ENCODE measurements around the gene CTXND1. TPM values are rescaled to one million over a fixed set of nuclear protein-coding genes. Genes with fewer than 3 reads are reported as not detected.

CTXND1 gene
- total and polyA plus RNA-seq, 2 of the 8 experiments (the other 6 are each of a cell fraction or from before 2014, with no cell fraction given), result 0.03 TPM; not detected in 1

DNA sequence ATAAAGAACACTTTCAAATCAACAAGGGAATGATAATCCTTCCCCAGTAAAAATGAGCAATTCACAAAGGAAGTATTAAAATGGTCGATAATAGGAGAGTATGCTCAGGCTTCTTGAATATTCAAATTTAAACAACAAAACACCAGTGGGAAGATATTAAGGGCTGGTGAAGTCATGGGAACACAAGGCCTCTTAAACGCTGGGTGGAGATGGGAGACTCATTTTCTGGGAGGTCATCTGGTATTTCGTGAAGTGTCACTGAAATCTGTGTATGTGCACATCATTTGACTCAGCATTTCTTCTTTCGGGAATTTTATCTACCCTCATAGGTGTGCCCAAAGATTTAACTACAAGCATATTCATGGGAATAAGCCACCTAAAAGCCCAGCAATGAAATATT lies 40.1 kb upstream of the CTXND1 start (continued):
- TF ChIP-seq, protein P1, sequence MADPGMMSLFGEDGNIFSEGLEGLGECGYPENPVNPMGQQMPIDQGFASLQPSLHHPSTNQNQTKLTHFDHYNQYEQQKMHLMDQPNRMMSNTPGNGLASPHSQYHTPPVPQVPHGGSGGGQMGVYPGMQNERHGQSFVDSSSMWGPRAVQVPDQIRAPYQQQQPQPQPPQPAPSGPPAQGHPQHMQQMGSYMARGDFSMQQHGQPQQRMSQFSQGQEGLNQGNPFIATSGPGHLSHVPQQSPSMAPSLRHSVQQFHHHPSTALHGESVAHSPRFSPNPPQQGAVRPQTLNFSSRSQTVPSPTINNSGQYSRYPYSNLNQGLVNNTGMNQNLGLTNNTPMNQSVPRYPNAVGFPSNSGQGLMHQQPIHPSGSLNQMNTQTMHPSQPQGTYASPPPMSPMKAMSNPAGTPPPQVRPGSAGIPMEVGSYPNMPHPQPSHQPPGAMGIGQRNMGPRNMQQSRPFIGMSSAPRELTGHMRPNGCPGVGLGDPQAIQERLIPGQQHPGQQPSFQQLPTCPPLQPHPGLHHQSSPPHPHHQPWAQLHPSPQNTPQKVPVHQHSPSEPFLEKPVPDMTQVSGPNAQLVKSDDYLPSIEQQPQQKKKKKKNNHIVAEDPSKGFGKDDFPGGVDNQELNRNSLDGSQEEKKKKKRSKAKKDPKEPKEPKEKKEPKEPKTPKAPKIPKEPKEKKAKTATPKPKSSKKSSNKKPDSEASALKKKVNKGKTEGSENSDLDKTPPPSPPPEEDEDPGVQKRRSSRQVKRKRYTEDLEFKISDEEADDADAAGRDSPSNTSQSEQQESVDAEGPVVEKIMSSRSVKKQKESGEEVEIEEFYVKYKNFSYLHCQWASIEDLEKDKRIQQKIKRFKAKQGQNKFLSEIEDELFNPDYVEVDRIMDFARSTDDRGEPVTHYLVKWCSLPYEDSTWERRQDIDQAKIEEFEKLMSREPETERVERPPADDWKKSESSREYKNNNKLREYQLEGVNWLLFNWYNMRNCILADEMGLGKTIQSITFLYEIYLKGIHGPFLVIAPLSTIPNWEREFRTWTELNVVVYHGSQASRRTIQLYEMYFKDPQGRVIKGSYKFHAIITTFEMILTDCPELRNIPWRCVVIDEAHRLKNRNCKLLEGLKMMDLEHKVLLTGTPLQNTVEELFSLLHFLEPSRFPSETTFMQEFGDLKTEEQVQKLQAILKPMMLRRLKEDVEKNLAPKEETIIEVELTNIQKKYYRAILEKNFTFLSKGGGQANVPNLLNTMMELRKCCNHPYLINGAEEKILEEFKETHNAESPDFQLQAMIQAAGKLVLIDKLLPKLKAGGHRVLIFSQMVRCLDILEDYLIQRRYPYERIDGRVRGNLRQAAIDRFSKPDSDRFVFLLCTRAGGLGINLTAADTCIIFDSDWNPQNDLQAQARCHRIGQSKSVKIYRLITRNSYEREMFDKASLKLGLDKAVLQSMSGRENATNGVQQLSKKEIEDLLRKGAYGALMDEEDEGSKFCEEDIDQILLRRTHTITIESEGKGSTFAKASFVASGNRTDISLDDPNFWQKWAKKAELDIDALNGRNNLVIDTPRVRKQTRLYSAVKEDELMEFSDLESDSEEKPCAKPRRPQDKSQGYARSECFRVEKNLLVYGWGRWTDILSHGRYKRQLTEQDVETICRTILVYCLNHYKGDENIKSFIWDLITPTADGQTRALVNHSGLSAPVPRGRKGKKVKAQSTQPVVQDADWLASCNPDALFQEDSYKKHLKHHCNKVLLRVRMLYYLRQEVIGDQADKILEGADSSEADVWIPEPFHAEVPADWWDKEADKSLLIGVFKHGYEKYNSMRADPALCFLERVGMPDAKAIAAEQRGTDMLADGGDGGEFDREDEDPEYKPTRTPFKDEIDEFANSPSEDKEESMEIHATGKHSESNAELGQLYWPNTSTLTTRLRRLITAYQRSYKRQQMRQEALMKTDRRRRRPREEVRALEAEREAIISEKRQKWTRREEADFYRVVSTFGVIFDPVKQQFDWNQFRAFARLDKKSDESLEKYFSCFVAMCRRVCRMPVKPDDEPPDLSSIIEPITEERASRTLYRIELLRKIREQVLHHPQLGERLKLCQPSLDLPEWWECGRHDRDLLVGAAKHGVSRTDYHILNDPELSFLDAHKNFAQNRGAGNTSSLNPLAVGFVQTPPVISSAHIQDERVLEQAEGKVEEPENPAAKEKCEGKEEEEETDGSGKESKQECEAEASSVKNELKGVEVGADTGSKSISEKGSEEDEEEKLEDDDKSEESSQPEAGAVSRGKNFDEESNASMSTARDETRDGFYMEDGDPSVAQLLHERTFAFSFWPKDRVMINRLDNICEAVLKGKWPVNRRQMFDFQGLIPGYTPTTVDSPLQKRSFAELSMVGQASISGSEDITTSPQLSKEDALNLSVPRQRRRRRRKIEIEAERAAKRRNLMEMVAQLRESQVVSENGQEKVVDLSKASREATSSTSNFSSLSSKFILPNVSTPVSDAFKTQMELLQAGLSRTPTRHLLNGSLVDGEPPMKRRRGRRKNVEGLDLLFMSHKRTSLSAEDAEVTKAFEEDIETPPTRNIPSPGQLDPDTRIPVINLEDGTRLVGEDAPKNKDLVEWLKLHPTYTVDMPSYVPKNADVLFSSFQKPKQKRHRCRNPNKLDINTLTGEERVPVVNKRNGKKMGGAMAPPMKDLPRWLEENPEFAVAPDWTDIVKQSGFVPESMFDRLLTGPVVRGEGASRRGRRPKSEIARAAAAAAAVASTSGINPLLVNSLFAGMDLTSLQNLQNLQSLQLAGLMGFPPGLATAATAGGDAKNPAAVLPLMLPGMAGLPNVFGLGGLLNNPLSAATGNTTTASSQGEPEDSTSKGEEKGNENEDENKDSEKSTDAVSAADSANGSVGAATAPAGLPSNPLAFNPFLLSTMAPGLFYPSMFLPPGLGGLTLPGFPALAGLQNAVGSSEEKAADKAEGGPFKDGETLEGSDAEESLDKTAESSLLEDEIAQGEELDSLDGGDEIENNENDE (IDR thresholded peaks at IDR 0.05; ENCODE audit: insufficient replicate concordance, low read length), result no peak
- no peak for TF ChIP-seq MAFK (IDR thresholded peaks at IDR 0.05; ENCODE audit: low read depth, low read length)
- no peak for TF ChIP-seq TCF12 (IDR thresholded peaks at IDR 0.05; ENCODE audit: low read depth, low read length)
- no peak for TF ChIP-seq RNF2 (IDR thresholded peaks at IDR 0.05; ENCODE audit: borderline replicate concordance, low read depth, low read length, missing control alignments, poor library complexity, severe bottlenecking)
- no peak for TF ChIP-seq CBX5 (IDR thresholded peaks at IDR 0.05; ENCODE audit: low read depth, low read length)

Measured in H1 (cell line).